Subcutaneous adipose tissue (tissue), 4 donors: ENCODE results near the gene NYNRIN. TPM values are rescaled to one million over a fixed set of nuclear protein-coding genes. Genes with fewer than 3 reads are reported as not detected.

Experiments used
- CTCF ChIP-seq: fragments of 450-650 bp; IDR thresholded peaks from one replicate; pipeline ENCODE4 v1.5.1; 2016; ENCODE audit warnings: low read depth, mild to moderate bottlenecking, control low read depth, antibody characterized with exemption, moderate library complexity
- total RNA-seq, 4 donors: library from RNA; depleted of rRNA; stranded (reverse); fragments of >200 nt; gene quantifications; one replicate each; pipeline ENCODE4 v1.1.0, GENCODE V29; 2016

Gene NYNRIN
- total RNA-seq, 4 donors from 2014 or later = 4.7 to 14.5 (median 7.8) TPM

GRCh38 chr14:24422261-24422660, 23.5 kb downstream of the NYNRIN start:
- no peak for TF ChIP-seq CTCF

GRCh38 chr14:24422694-24423601, 24.1 kb downstream of the NYNRIN start:
- no peak for TF ChIP-seq CTCF

GRCh38 chr14:24425704-24426103, 26.9 kb downstream of the NYNRIN start:
- TF ChIP-seq CTCF = no peak

- TF ChIP-seq CTCF = no peak
These were observed 27.5 kb downstream of the NYNRIN start for GRCh38 chr14:24426150-24426911.

GRCh38 chr14:24426912-24427536, 28.2 kb downstream of the NYNRIN start:
- no peak for TF ChIP-seq CTCF

- no peak for TF ChIP-seq CTCF
These were observed 29.0 kb downstream of the NYNRIN start for GRCh38 chr14:24427537-24428508.
